CD4-positive, alpha-beta T cell treated with Interleukin-15 for 1 hour (primary cell): ENCODE measurements around the gene RAB5IF.
"Not testable (repeated sequence)": the region's sequence is repeated elsewhere in the genome, so short reads cannot be mapped to it uniquely, and the experiment has no call there.

ENCODE experiments used
- DNase-seq: peaks from one replicate; pipeline ENCODE4 v3.0.0-alpha.2; 2020

The RAB5IF gene

GRCh38 chr20:36631646-36632045 lies 26.1 kb downstream of the RAB5IF start:
- DNase-seq = no peak

DNA sequence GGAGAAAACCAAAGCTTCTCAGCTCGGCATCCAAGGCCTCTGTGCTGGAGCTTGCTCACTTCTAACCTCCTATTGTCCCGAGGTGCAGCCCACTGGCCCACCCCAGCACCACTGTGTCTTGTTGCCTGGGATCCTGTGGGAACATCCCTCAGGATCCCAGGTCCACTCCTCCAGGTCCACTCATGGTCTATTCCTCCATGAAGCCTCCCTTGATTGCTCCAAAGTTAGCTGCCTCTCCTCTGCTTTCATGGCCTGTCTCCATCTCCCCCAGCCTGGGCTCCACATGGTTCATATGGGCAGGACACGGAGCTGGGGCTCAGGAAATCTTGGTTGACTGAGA lies 26.5 kb downstream of the RAB5IF start:
- DNase-seq = no peak

DNA sequence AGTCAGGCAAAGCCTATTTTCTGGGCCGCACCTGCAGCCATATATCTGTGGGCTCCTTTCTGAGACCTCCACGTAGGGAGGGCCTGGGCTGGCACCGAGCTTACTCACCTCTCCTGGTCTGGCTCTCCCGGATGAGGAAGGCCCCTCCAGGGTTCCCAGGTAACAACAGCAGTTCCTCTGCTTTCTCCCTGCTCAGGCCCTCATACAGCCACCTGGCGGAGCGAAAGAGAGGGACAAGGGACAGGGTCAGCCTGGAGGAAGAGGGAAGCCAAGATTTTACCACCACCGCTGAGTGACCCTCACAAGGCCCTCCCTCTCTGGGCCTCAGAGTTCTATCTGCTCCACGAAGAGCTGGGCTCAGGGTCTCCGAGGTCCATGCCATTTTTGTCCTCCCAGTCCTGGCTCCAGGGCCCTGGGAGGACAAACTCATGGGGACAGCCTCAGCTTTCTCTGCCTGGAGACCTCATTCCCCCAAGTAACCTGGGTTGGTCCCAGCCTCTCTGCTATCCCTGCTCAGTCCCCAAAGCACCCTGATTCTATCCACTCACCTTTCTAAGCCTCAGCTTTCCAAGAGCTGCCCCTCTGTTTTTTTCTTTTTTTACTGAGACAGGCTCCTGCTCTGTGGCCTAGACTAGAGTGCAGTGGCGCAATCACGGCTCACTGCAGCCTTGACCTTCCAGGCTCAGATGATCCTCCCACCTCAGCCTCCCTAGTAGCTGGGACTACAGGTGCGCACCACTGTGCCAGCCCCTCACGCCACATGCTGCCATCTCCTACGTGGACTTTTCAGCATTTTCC lies 27.1 kb downstream of the RAB5IF start:
- no peak for DNase-seq

DNA sequence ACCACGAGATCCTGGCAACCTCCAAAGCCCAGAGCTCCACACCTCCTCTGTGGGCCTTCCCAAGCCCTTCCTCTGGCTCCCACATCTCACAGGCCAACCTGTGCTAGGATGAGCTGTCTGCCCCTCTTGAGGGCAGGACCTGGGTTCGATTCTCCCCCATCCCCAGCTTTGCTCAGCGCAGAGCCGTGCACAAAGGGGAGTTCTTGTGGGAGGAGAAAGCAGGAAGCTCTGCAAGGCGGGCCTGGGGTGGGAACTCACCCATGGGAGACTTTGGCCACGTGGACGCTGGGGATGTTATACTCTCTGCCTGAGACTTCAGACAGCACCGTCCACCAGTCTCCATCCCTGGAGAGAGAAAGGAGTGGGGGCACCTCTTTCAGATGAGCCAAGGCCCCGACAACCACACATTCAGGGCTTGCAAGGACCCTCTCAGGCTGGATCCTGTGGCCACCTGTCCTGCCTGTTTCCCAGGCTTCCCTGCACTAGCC lies 27.8 kb downstream of the RAB5IF start:
- DNase-seq = no peak

GRCh38 chr20:36634342-36634741 lies 28.8 kb downstream of the RAB5IF start:
- DNase-seq = no peak

GRCh38 chr20:36638876-36639400 lies 33.4 kb downstream of the RAB5IF start:
- not testable (repeated sequence) for DNase-seq

DNA sequence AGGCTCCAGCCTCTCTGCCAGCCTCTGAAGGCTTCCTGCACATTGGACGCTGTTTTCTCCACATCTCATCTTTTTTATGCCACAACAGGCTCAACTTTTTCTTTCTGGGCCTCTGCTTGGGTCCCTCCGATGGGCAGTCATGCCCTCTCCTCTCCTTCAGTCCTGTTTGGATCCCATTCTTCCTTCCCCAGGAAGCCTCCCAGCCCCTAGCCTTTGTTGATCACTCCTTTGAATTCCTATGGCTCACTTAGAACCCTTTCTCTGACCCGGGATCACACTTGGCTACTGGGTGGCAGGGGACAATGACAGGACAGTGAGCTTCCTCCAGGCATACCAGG lies 35.9 kb downstream of the RAB5IF start:
- DNase-seq = no peak

DNA sequence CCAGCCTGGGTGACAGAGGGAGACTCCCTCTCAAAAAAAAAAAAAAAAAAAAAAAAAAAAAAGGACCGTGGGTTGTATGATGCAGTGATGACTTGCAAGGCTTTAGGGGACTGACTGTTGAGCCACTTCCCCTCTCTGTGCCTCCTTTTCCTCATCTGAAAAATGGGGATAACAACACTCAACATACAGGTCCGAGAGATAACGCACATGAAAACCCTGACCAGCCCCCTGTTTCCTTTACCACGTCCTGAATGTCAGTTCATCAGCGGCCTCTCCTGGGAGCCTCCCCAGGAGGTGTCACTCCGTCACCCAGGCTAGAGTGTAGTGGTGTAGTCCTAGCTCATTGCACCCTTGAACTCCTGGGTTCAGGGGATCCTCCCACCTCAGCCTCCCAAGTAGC lies 36.6 kb downstream of the RAB5IF start:
- DNase-seq = no peak

GRCh38 chr20:36644032-36644705 lies 38.6 kb downstream of the RAB5IF start:
- peak; percentile 44 for DNase-seq

- no peak for DNase-seq
Observed at GRCh38 chr20:36644706-36645095, 39.1 kb downstream of the RAB5IF start.

DNA sequence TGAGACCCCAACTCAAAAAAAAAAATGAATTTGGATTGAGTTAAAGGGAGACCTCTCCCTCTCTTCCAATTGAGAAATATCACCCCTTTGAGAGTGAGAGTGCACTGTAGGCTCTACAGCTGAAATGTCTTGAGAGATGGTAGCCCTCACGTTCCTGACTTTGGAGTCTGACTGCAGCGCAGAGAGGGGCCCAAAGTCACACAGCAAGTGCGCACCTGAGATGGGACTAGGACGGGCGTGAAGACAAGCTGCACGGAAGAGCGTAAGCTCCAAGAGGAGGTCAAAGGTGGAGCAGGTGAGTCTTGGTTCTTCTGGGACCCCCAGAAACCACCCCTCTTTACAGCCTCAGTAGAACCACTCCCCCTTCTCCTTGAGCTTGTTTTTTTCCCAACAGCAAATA lies 39.8 kb downstream of the RAB5IF start:
- DNase-seq = no peak

- peak; percentile 73 for DNase-seq
Observed at GRCh38 chr20:36645998-36646397, 40.4 kb downstream of the RAB5IF start, which contains the start of gene SLA2. Gene SLA2 (minus strand): TSS chr20:36646196. CDS start chr20:36641335, 4,861 bp downstream.

- DNase-seq = no peak
Observed at GRCh38 chr20:36646678-36647077, 41.1 kb downstream of the RAB5IF start.

GRCh38 chr20:36647196-36648121 lies 41.9 kb downstream of the RAB5IF start:
- DNase-seq = no peak

- DNase-seq = no peak
Observed at GRCh38 chr20:36653456-36653855, 47.9 kb downstream of the RAB5IF start.

DNA sequence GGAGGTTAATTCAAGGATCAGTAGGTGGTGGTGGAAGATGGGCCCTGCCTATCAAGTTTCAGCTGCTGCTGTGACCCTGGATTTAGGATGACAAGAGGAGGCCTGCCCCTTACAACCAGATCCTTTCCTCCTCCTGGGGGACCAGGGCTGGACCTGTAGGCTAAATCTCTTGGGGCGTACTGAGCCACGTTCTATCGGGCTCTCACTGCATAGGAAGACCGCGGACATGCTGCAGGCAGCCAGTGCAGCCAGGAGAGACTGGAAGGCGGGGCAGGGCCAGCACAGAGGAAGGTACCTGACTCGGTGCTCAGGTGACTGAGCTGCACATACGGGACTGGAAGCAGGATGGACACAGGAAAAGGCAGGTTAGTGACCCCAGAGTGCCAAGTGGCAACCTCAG lies 48.9 kb downstream of the RAB5IF start:
- no peak for DNase-seq

- no peak for DNase-seq
Observed at GRCh38 chr20:36655004-36655403, 49.4 kb downstream of the RAB5IF start.

DNA sequence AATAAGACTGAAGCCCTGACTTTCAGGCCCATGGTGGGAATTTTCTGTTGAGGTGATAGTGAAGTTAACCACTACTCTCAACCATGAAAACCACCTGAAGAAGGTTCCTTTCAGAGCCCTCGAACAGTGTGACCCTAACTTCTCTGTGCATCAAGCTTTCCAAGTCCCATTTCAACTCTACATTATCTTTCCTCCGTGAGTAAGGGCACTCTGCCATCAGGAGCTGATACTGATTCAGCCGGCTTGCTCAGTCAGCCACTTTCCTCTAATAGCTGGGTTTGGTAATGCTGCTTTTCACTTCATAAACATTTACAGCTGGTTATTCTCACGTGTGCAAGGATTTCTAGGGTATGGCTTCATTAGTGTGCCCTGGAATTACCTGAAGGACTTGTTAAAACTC lies 51.2 kb downstream of the RAB5IF start:
- DNase-seq = no peak

- no peak for DNase-seq
Observed at GRCh38 chr20:36658300-36658699, 52.7 kb downstream of the RAB5IF start.
